H1 (cell line): ENCODE data around the gene CACNA1C. TPM values are rescaled to one million over a fixed set of nuclear protein-coding genes. Genes with fewer than 3 reads are reported as not detected.

Experiments used
- CTCF ChIA-PET: fragments of 300-600 bp; sonication (Branson Sonifier 250); formaldehyde crosslinking; loops from one replicate; lab custom pipeline; 2021; ENCODE audit not compliant: partially characterized antibody; lab: Charles Lee
- POLR2A ChIA-PET: fragments of 300-600 bp; sonication (Branson Sonifier 250); formaldehyde crosslinking; loops from one replicate; lab custom pipeline; 2021; ENCODE audit warnings: inconsistent platforms; ENCODE audit not compliant: partially characterized antibody; lab: Charles Lee
- DNase-seq, 2 experiments: peaks; one replicate each; pipeline versions ENCODE4 v3.0.0 to v3.0.0-alpha.2; 2010 to 2022; ENCODE audit warnings: low spot score in 2 of 2, low read depth in 1 of 2, mixed read lengths in 1 of 2
- FAIRE-seq: peaks from 2 replicates; lab custom pipeline; 2011; peaks lifted over from hg19 to GRCh38; lab: Jason Lieb, UNC
- H2AFZ ChIP-seq: 2 replicates; pipeline ENCODE4 v1.8.1; 2012; ENCODE audit warnings: low read length, inconsistent platforms
- H2AK5ac ChIP-seq: 2 replicates; pipeline ENCODE4 v1.6.1; 2013; ENCODE audit warnings: low read depth, low read length
- H2BK120ac ChIP-seq: replicated peaks from 2 replicates; pipeline ENCODE3; 2013; ENCODE audit warnings: low read depth, low read length, inconsistent platforms
- H2BK12ac ChIP-seq: 2 replicates; pipeline ENCODE4 v1.6.1; 2013; ENCODE audit warnings: low read depth, low read length
- H2BK15ac ChIP-seq: 2 replicates; pipeline ENCODE4 v1.6.1; 2013; ENCODE audit warnings: low read length
- H2BK20ac ChIP-seq: 2 replicates; pipeline ENCODE4 v1.6.1; 2013; ENCODE audit warnings: low read length
- H2BK5ac ChIP-seq: 2 replicates; pipeline ENCODE4 v1.6.1; 2013; ENCODE audit warnings: low read depth, low read length
- H3K14ac ChIP-seq: 2 replicates; pipeline ENCODE4 v1.6.1; 2013; ENCODE audit warnings: inconsistent platforms; ENCODE audit not compliant: insufficient read length
- H3K18ac ChIP-seq: 2 replicates; pipeline ENCODE4 v1.6.1; 2013; ENCODE audit warnings: low read length; ENCODE audit errors: extremely low read depth
- H3K23ac ChIP-seq: 2 replicates; pipeline ENCODE4 v1.6.1; 2013; ENCODE audit warnings: inconsistent platforms; ENCODE audit not compliant: insufficient read length
- H3K23me2 ChIP-seq: 2 replicates; pipeline ENCODE4 v1.6.1; 2013; ENCODE audit warnings: low read depth, low read length
- H3K27ac ChIP-seq: 2 replicates; pipeline ENCODE4 v1.6.1; 2011; ENCODE audit warnings: low read depth, low read length, inconsistent platforms
- H3K27me3 ChIP-seq, 4 experiments: replicated peaks in 1 of 4; 1 replicate in 1 of 4; 2 replicates in 3 of 4; pipeline versions ENCODE4 v1.6.1 to v1.8.1; 2011 to 2013; ENCODE audit warnings: low read length in 3 of 4, mild to moderate bottlenecking in 3 of 4, inconsistent platforms in 2 of 4, mixed read lengths in 2 of 4, moderate library complexity in 1 of 4; ENCODE audit not compliant: control insufficient read depth in 3 of 4, insufficient read depth in 3 of 4; ENCODE audit errors: extremely low read depth in 1 of 4
- H3K36me3 ChIP-seq, 4 experiments: 2 replicates each; pipeline versions ENCODE4 v1.6.1 to v1.8.1; 2011 to 2013; ENCODE audit warnings: mild to moderate bottlenecking in 4 of 4, low read length in 3 of 4, moderate library complexity in 2 of 4, control low read depth in 1 of 4, inconsistent platforms in 1 of 4; ENCODE audit not compliant: insufficient read depth in 4 of 4, control insufficient read depth in 2 of 4
- H3K4ac ChIP-seq: replicated peaks from 2 replicates; pipeline ENCODE3; 2013; ENCODE audit warnings: low read length, low read depth, mixed read lengths, inconsistent platforms; ENCODE audit not compliant: insufficient read length
- H3K4me1 ChIP-seq, 4 experiments: replicated peaks in 1 of 4; 1 replicate in 1 of 4; 2 replicates in 3 of 4; pipeline versions ENCODE4 v1.6.1 to v1.8.1; 2011 to 2013; ENCODE audit warnings: low read length in 3 of 4, inconsistent platforms in 2 of 4, mixed read lengths in 1 of 4; ENCODE audit not compliant: insufficient read depth in 4 of 4, control insufficient read depth in 3 of 4
- H3K4me2 ChIP-seq, 2 experiments: 2 replicates each; pipeline versions ENCODE4 v1.6.1 to v1.8.1; 2011 to 2013; ENCODE audit warnings: low read depth in 2 of 2, low read length in 2 of 2, control low read depth in 1 of 2, inconsistent platforms in 1 of 2, mild to moderate bottlenecking in 1 of 2; ENCODE audit not compliant: insufficient read depth in 1 of 2
- H3K4me3 ChIP-seq, 4 experiments: fragments of 200-600, 300-600 bp in 1 of 4; sonication (generic), shearing (Covaris generic), sonication (Bioruptor Twin) in 1 of 4; 2 replicates each; pipeline versions ENCODE4 v1.5.1 to v1.8.1; 2011 to 2016; ENCODE audit warnings: low read length in 4 of 4, low read depth in 3 of 4, control low read depth in 2 of 4, inconsistent platforms in 2 of 4, mild to moderate bottlenecking in 2 of 4, mixed read lengths in 1 of 4, moderate library complexity in 1 of 4; ENCODE audit not compliant: insufficient read depth in 2 of 4; ENCODE audit errors: extremely low read depth in 1 of 4
- H3K56ac ChIP-seq: replicated peaks from 2 replicates; pipeline ENCODE3; 2013; ENCODE audit warnings: low read depth, mild to moderate bottlenecking, mixed read lengths, low read length, inconsistent platforms; ENCODE audit not compliant: insufficient read length
- H3K79me1 ChIP-seq: 2 replicates; pipeline ENCODE4 v1.6.1; 2013; ENCODE audit warnings: low read depth, low read length, control low read depth
- H3K79me2 ChIP-seq, 2 experiments: 2 replicates each; pipeline versions ENCODE4 v1.6.1 to v1.8.1; 2012 to 2013; ENCODE audit warnings: low read length in 2 of 2, mild to moderate bottlenecking in 2 of 2, inconsistent platforms in 1 of 2; ENCODE audit not compliant: insufficient read depth in 2 of 2, control insufficient read depth in 1 of 2
- H3K9ac ChIP-seq, 4 experiments: replicated peaks in 1 of 4; 1 replicate in 1 of 4; 2 replicates in 3 of 4; pipeline versions ENCODE4 v1.6.1 to v1.8.1; 2011 to 2013; ENCODE audit warnings: low read depth in 3 of 4, low read length in 3 of 4, control low read depth in 2 of 4, mild to moderate bottlenecking in 2 of 4, moderate library complexity in 2 of 4, inconsistent platforms in 1 of 4; ENCODE audit errors: extremely low read depth in 1 of 4
- H3K9me3 ChIP-seq, 2 experiments: 2 replicates each; pipeline versions ENCODE4 v1.6.1 to v1.8.1; 2012 to 2013; ENCODE audit warnings: mild to moderate bottlenecking in 2 of 2, moderate library complexity in 2 of 2, control low read depth in 1 of 2, inconsistent platforms in 1 of 2, low read depth in 1 of 2, low read length in 1 of 2, mixed read lengths in 1 of 2; ENCODE audit not compliant: insufficient read depth in 2 of 2
- H4K20me1 ChIP-seq, 2 experiments: replicated peaks in 1 of 2; 2 replicates each; pipeline versions ENCODE3 to v1.8.1; 2011 to 2013; ENCODE audit warnings: inconsistent platforms in 2 of 2, low read length in 2 of 2, mild to moderate bottlenecking in 1 of 2; ENCODE audit not compliant: insufficient read depth in 2 of 2, control insufficient read depth in 1 of 2
- H4K5ac ChIP-seq: 2 replicates; pipeline ENCODE4 v1.6.1; 2013; ENCODE audit warnings: low read length, low read depth, mixed read lengths, inconsistent platforms; ENCODE audit not compliant: insufficient read length
- H4K8ac ChIP-seq: 2 replicates; pipeline ENCODE4 v1.8.0; 2013; ENCODE audit warnings: mild to moderate bottlenecking, moderate library complexity, low read length, inconsistent platforms; ENCODE audit not compliant: insufficient read depth; ENCODE audit errors: extremely low read depth
- H4K91ac ChIP-seq: replicated peaks from 2 replicates; pipeline ENCODE3; 2013; ENCODE audit warnings: low read length, mixed read lengths, inconsistent platforms; ENCODE audit not compliant: insufficient read length
- CTCF ChIP-seq, 3 experiments: IDR thresholded peaks; 1 replicate in 2 of 3; 2 replicates in 1 of 3; pipeline versions ENCODE4 v1.5.1 to v1.6.1; 2011; ENCODE audit warnings: low read length in 3 of 3, mild to moderate bottlenecking in 3 of 3, inconsistent platforms in 2 of 3, low read depth in 1 of 3, moderate library complexity in 1 of 3; ENCODE audit not compliant: insufficient read depth in 1 of 3; ENCODE audit errors: control extremely low read depth in 1 of 3
- GTF2F1 ChIP-seq: IDR thresholded peaks from 2 replicates; pipeline ENCODE4 v1.6.1; 2012; ENCODE audit warnings: low read depth, low read length, improper control_type of control experiment, borderline replicate concordance
- RAD21 ChIP-seq, 2 experiments: IDR thresholded peaks in 1 of 2; conservative IDR thresholded peaks in 1 of 2; 2 replicates each; pipeline ENCODE4 v1.6.1; 2011; ENCODE audit warnings: low read depth in 2 of 2, low read length in 2 of 2, improper control_type of control experiment in 1 of 2, inconsistent platforms in 1 of 2, mild to moderate bottlenecking in 1 of 2, moderate library complexity in 1 of 2
- WGBS, 2 experiments: shearing (Covaris generic) in 1 of 2; methylation state at CpG; one replicate each; pipeline versions ENCODE4 v1.1.6 to v1.1.7; 2013 to 2015; ENCODE audit warnings: low lambda C conversion rate in 2 of 2, mixed read lengths in 2 of 2, inconsistent platforms in 1 of 2, low coverage in 1 of 2, missing lambda C conversion rate in 1 of 2; ENCODE audit not compliant: insufficient replicate concordance in 2 of 2, insufficient coverage in 1 of 2, insufficient read length in 1 of 2; ENCODE audit errors: extremely low coverage in 1 of 2, missing lambda C conversion rate in 1 of 2; 5-methylcytosine and 5-hydroxymethylcytosine counted together
- polyA plus RNA-seq, 7 experiments: library from polyadenylated mRNA; depleted of rRNA in 3 of 7; stranded (reverse) in 5 of 7; unstranded in 2 of 7; fragments of >200 nt in 5 of 7; fragments of 200-250 nt in 2 of 7; gene quantifications; 1 replicate in 5 of 7; 2 replicates in 1 of 7; 4 replicates in 1 of 7; pipeline versions ENCODE4 v1.2.1 to v1.2.3, GENCODE V29; 2011 to 2013; ENCODE audit warnings: missing spikeins in 2 of 7, mixed read lengths in 2 of 7
- total RNA-seq: library from RNA; stranded (reverse); fragmentation: NEBNext Ultra II Directional; extraction: Animal tissue kit (Norgen Biotek cat#: 25700); gene quantifications from 2 replicates; pipeline ENCODE4 v1.2.1, GENCODE V29; 2021

Gene CACNA1C
- total and polyA plus RNA-seq, 2 of the 8 experiments (the other 6 are each of a cell fraction or from before 2014, with no cell fraction given), result 1.3 TPM

DNA sequence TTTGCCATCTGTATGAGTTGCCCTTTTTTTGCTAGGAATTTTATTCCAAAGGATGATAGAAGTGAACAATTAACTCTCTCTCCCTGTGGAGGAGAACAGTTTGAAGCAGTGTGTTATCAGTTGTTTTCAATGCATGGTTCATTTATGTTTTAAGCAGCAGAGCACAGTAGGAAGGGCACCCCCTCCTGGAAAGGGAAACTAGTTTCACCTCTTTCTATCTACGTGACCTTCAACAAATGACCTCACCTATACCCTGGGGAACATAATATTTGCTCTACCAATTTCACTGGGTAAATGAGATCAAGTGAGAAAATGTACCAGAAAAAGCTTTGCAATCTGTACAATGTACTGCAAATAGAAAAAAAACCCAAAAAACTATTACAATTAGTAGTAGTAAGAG lies 43.2 kb upstream of the CACNA1C start:
- no peak overlapping the region; the same call in 1 of the 2 replicates for H2BK15ac ChIP-seq
- DNase-seq (no peak), FAIRE-seq (peak; percentile 52)
- H2BK20ac ChIP-seq, result peak overlapping the region; percentile 26; the same call in 1 of the 2 replicates
- no peak overlapping the region for H3K4ac ChIP-seq
- no peak overlapping the region for H3K56ac ChIP-seq
- H3K27me3 ChIP-seq, result no peaks in the 10 kb centered on the region
- 60% methylated on average over 1 of the region's 1 CpG; no CpG with 5 or more reads in 1 of the 2 experiments for WGBS, 2 experiments
- no peak overlapping the region for H2BK12ac ChIP-seq
- peaks cover 0 to 5% (median 3%) of the 10 kb centered on the region in 4 experiments; a peak in 5 of 7 replicates for H3K4me1 ChIP-seq
- H2AK5ac ChIP-seq, result no peak overlapping the region
- no peak overlapping the region for H3K14ac ChIP-seq
- H3K18ac ChIP-seq, result no peak overlapping the region
- H2AFZ ChIP-seq, result peak overlapping the region; percentile 64; the same call in 1 of the 2 replicates
- ChIA-PET POLR2A (interaction anchor here (1.2 kb wide), 1 partner anchor 24 kb away, joined by 3 read pairs; no protein-coding TSS in a partner anchor), CTCF (interaction anchor here (0.8 to 6.5 kb wide), 10 partner anchors 8 to 218 kb away, joined by 3 to 43 read pairs (median 4); no protein-coding TSS in a partner anchor)
- no peak overlapping the region for H3K27ac ChIP-seq
- H3K23me2 ChIP-seq, result no peaks in the 10 kb centered on the region
- no peaks in the 10 kb centered on the region for H3K36me3 ChIP-seq
- H3K23ac ChIP-seq, result no peak overlapping the region
- H4K5ac ChIP-seq, result no peak overlapping the region
- no peaks in the 10 kb centered on the region for H3K9me3 ChIP-seq
- H2BK120ac ChIP-seq, result no peak overlapping the region
- H3K4me3 ChIP-seq, result no peak overlapping the region
- no peak overlapping the region for H2BK5ac ChIP-seq
- no peaks in the 10 kb centered on the region for H3K79me1 ChIP-seq
- H4K20me1 ChIP-seq, result no peaks in the 10 kb centered on the region
- no peaks in the 10 kb centered on the region for H3K79me2 ChIP-seq
- no peak overlapping the region for H4K8ac ChIP-seq
- no peak overlapping the region for H3K9ac ChIP-seq
- peak overlapping the region in 1 of 2 experiments; percentile 24; a peak in 1 of 4 replicates for H3K4me2 ChIP-seq
- no peak overlapping the region for H4K91ac ChIP-seq
- TF ChIP-seq GTF2F1, result no peak
- TF ChIP-seq RAD21 (IDR thresholded peaks at IDR 0.05 in 1 of 2, conservative IDR thresholded peaks at IDR 0.05 in 1 of 2; ENCODE audit: low read depth in 2 of 2, low read length in 2 of 2), result peak in 1 of 2 experiments; percentile 27; a peak in 2 of 4 replicates
- TF ChIP-seq CTCF (IDR thresholded peaks at IDR 0.05; ENCODE audit: control extremely low read depth in 1 of 3, insufficient read depth in 1 of 3, low read depth in 1 of 3, low read length in 3 of 3), result peak in 1 of 3 experiments; percentile 60; a peak in 2 of 4 replicates
